AG10803 (cell line): ENCODE data around the gene NEK7.
A peak's percentile ranks its signal among the peaks of the same experiment; 100 is the strongest.

Source experiments
- DNase-seq: peaks from one replicate; pipeline ENCODE4 v3.0.0; 2010; ENCODE audit warnings: low read depth
- H3K4me3 ChIP-seq: 2 replicates; pipeline ENCODE4 v1.5.1; 2011; ENCODE audit warnings: mild to moderate bottlenecking, low read length, control low read depth
- TF ChIP-seq, protein P1 (sequence below): conservative IDR thresholded peaks from 2 replicates; pipeline ENCODE4 v1.5.1; 2011; ENCODE audit warnings: mild to moderate bottlenecking, low read length, control low read depth, inconsistent platforms

NEK7 gene

DNA sequence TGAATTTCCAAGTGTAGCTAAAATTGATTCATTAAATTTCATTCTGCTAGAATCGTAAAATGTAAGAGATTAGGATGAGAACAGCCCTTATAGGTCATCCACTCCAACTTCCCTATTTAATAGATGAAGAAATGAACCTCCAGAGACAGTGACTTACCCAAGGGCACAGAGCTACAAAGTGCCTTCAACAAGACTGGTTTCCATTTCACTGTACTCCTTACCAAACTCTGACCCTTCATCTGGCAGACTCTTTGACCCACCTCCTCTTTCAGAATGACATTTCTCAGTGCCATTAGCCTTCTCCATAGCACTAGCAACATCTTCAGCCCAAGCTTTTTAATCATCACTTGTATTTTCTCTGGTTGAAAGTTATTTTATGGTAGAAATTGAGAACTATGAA, 161.3 kb downstream of the NEK7 start:
- H3K4me3 ChIP-seq: no peak overlapping the region
- no peak for DNase-seq
- TF ChIP-seq, protein P1, sequence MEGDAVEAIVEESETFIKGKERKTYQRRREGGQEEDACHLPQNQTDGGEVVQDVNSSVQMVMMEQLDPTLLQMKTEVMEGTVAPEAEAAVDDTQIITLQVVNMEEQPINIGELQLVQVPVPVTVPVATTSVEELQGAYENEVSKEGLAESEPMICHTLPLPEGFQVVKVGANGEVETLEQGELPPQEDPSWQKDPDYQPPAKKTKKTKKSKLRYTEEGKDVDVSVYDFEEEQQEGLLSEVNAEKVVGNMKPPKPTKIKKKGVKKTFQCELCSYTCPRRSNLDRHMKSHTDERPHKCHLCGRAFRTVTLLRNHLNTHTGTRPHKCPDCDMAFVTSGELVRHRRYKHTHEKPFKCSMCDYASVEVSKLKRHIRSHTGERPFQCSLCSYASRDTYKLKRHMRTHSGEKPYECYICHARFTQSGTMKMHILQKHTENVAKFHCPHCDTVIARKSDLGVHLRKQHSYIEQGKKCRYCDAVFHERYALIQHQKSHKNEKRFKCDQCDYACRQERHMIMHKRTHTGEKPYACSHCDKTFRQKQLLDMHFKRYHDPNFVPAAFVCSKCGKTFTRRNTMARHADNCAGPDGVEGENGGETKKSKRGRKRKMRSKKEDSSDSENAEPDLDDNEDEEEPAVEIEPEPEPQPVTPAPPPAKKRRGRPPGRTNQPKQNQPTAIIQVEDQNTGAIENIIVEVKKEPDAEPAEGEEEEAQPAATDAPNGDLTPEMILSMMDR: no peak

DNA sequence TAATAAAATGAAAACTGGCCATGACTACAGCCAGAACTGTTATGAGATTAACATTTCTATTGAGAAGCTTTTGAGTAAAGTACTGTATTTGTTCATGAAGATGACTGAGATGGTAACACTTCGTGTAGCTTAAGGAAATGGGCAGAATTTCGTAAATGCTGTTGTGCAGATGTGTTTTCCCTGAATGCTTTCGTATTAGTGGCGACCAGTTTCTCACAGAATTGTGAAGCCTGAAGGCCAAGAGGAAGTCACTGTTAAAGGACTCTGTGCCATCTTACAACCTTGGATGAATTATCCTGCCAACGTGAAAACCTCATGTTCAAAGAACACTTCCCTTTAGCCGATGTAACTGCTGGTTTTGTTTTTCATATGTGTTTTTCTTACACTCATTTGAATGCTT, 164.0 kb downstream of the NEK7 start:
- DNase-seq: no peak
- TF ChIP-seq, protein P1: no peak
- H3K4me3 ChIP-seq: no peak overlapping the region

DNA sequence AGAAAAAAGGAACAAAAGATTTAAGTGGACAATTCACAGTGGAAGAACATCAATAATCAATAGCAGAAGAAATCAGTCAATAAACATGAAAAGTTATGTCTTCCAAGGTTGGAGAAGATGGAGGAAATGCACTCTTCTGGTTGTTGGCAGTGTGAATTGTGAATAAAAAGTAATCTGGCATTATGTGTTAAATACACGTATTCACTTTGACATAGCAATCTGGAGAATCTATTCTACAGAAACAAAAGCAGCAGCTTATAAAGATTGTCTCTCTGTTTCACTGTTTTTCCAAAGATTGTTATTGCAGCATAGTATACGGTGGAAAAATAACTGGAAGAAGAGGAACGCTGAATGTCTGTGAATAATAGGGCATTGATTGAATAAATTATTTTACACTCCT, 169.4 kb downstream of the NEK7 start:
- H3K4me3 ChIP-seq: no peak overlapping the region
- DNase-seq: no peak
- TF ChIP-seq, protein P1: no peak

DNA sequence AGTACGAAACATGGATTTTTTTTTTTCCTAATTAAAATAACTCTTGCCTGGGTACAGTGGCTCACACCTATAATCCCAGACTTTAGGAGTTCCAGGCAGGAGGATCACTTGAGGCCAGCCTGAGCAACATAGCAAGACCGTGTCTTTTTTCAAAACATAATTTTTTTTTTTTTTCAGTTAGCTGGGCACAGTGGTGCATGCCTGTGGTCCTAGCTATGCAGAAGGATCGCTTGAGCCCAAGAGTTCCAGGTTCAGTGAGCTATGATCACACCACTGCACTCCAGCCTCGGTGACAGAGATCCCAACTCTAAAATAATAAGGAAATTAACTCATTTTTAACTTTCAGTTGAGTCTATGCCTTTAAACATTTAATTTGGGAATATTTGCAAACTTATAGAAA, 170.1 kb downstream of the NEK7 start:
- no peak overlapping the region for H3K4me3 ChIP-seq
- TF ChIP-seq, protein P1: no peak
- peak; percentile 63 for DNase-seq

DNA sequence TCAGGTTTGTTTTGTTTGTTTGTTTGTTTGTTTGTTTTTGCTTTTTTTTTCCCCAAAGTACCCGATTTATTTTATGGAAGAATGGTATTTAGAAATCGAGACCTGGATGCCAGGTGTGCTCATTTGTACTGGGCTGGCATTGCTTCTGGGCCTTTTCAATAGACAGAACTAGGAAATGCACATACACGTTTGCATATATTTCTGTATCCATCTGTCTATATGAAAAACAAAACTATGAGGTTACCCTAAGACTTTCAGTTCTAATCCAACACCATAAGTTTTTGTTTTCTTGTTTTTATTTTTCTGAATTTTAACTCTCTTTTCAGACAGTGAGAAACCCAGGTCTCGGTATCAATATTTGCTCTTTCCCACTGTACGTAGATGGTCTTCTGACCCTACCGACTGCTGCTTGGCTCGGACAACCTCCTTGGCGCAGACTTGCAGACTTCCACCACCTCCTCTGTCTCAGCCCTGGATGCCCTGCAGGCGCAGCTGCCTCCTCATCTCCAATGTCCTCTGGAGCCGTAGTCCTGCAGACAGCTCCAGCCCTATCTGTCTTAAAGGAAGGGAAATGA, 171.7 kb downstream of the NEK7 start:
- no peak overlapping the region for H3K4me3 ChIP-seq
- TF ChIP-seq, protein P1: no peak
- DNase-seq: no peak

DNA sequence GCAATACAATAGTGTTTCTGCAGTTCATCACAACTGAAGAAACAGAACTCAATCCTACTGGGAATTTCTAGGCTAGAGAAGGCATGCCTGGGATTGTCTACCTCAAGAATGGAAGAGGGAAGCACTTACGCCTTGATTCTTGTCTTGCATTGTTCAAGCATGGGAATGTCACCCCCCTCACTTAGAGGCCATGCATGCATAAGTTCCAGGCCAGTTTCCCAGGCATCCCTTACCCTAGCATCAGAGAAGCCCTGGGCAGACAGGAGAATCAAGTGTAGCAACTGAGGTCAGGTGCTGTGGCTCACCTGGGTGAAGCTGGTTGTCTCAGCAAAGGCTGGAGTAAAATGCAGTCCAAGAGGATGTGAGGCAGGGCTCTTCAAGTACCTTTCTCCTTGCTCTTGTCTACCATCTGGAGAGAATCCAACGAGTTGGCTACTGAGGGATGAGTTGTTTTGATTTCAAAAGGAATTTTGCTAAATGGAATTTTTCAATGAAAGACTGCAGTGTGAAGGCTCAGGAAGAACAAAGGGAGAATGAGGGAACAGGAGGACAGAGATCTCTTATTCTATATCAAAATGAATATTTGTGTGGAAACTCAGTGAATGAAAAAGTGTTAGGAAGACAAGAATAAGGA, 174.3 kb downstream of the NEK7 start:
- TF ChIP-seq, protein P1: no peak
- DNase-seq: peak; percentile 71

DNA sequence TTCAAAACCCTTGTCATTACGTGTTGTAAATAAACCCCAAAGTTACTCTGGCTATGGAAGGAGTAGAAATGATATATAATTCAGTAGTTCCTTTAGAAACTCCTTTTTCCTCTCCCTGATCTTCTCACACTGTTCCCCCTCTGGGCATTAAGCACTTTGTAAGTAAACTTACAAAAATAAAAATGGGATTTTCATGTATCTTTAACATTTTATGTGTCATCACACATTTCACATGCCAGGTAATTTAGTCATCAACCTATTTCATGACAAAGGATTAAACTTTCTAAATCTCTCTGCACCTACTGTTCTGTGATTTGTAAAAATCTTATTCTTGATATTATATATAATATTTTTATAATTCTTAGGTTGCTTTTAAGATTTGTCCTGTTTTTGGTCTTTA, 176.9 kb downstream of the NEK7 start:
- DNase-seq: no peak
- H3K4me3 ChIP-seq: no peak overlapping the region
- TF ChIP-seq, protein P1: no peak

More for the DNA sequence above, 174.3 kb downstream of the NEK7 start:
- H3K4me3 ChIP-seq: no peak overlapping the region
